HepG2 (cell line): ENCODE measurements around the gene RNF208. TPM values are rescaled to one million over a fixed set of nuclear protein-coding genes. Genes with fewer than 3 reads are reported as not detected.

Experiments used
- ATF4 ChIP-seq, 2 experiments: fragments of 450-650 bp in 1 of 2; sonication (generic) in 1 of 2; formaldehyde crosslinking; IDR thresholded peaks; 2 replicates each; pipeline versions ENCODE4 v1.5.0 to v1.8.0; 2020 to 2022; ENCODE audit warnings: mild to moderate bottlenecking in 1 of 2, missing genetic modification reagents in 1 of 2
- ATF7-NPFF ChIP-seq: sonication (generic); formaldehyde crosslinking; IDR thresholded peaks from 2 replicates; pipeline ENCODE4 v1.8.1; 2023; ENCODE audit warnings: mild to moderate bottlenecking, low read depth, missing genetic modification reagents, moderate library complexity
- BATF2 ChIP-seq: sonication (generic); formaldehyde crosslinking; IDR thresholded peaks from 2 replicates; pipeline ENCODE4 v1.8.0; 2022; ENCODE audit warnings: mild to moderate bottlenecking, missing genetic modification reagents, moderate library complexity
- CREM ChIP-seq, 2 experiments: sonication (generic) in 1 of 2; formaldehyde crosslinking in 1 of 2; IDR thresholded peaks; 2 replicates each; pipeline versions ENCODE4 v1.4.0 to v1.6.1; 2016 to 2020; ENCODE audit warnings: antibody characterized with exemption in 1 of 2, mild to moderate bottlenecking in 1 of 2, missing genetic modification reagents in 1 of 2
- ELF1 ChIP-seq: sonication (generic); formaldehyde crosslinking; IDR thresholded peaks from 2 replicates; pipeline ENCODE4 v1.4.0; 2020; ENCODE audit warnings: missing genetic modification reagents
- HIVEP1 ChIP-seq: sonication (generic); formaldehyde crosslinking; IDR thresholded peaks from 2 replicates; pipeline ENCODE4 v1.4.0; 2020; ENCODE audit warnings: mild to moderate bottlenecking, missing genetic modification reagents
- HNRNPH1 ChIP-seq: fragments of 200-400 bp; formaldehyde crosslinking; optimal IDR thresholded peaks from 2 replicates; pipeline ENCODE3; 2017; ENCODE audit warnings: mild to moderate bottlenecking, low read depth, low read length
- HNRNPL ChIP-seq: fragments of 200-400 bp; formaldehyde crosslinking; IDR thresholded peaks from 2 replicates; pipeline ENCODE4 v1.6.1; 2017; ENCODE audit warnings: mild to moderate bottlenecking, low read depth, low read length
- KDM2A ChIP-seq: sonication (generic); formaldehyde crosslinking; IDR thresholded peaks from 2 replicates; pipeline ENCODE4 v1.4.0; 2020; ENCODE audit warnings: low read depth, missing genetic modification reagents, borderline replicate concordance
- LRRFIP1 ChIP-seq: sonication (generic); formaldehyde crosslinking; conservative IDR thresholded peaks from 2 replicates; pipeline ENCODE4 v1.4.0; 2020; ENCODE audit warnings: missing genetic modification reagents
- NR2C2 ChIP-seq: sonication (generic); formaldehyde crosslinking; IDR thresholded peaks from 2 replicates; pipeline ENCODE4 v1.4.0; 2020; ENCODE audit warnings: missing genetic modification reagents, mild to moderate bottlenecking, moderate library complexity, borderline replicate concordance
- RAD21 ChIP-seq: fragments of 450-650 bp; formaldehyde crosslinking; IDR thresholded peaks from 2 replicates; pipeline ENCODE4 v1.5.0; 2020; ENCODE audit warnings: mild to moderate bottlenecking
- RXRB ChIP-seq: IDR thresholded peaks from 2 replicates; pipeline ENCODE4 v1.6.1; 2016; ENCODE audit warnings: borderline replicate concordance, missing genetic modification reagents, missing compliant biosample characterization
- YY1 ChIP-seq: IDR thresholded peaks from 2 replicates; pipeline ENCODE4 v1.6.1; 2011; ENCODE audit warnings: low read length, low read depth, moderate library complexity, mild to moderate bottlenecking; ENCODE audit not compliant: insufficient read depth, insufficient replicate concordance
- ZBTB20 ChIP-seq: sonication (generic); formaldehyde crosslinking; IDR thresholded peaks from 2 replicates; pipeline ENCODE4 v1.8.1; 2023; ENCODE audit warnings: missing genetic modification reagents, low read depth, mild to moderate bottlenecking, borderline replicate concordance
- ZBTB38 ChIP-seq: sonication (generic); formaldehyde crosslinking; IDR thresholded peaks from 2 replicates; pipeline ENCODE4 v1.5.1; 2020; ENCODE audit warnings: mild to moderate bottlenecking, missing genetic modification reagents
- ZFY ChIP-seq: sonication (generic); formaldehyde crosslinking; IDR thresholded peaks from 2 replicates; pipeline ENCODE4 v1.4.0; 2020; ENCODE audit warnings: missing genetic modification reagents
- ZGPAT ChIP-seq: IDR thresholded peaks from 2 replicates; pipeline ENCODE4 v1.6.1; 2016; ENCODE audit warnings: mild to moderate bottlenecking
- ZNF263 ChIP-seq: sonication (generic); formaldehyde crosslinking; IDR thresholded peaks from 2 replicates; pipeline ENCODE4 v1.4.0; 2020; ENCODE audit warnings: missing genetic modification reagents
- ZNF562 ChIP-seq: sonication (generic); formaldehyde crosslinking; IDR thresholded peaks from 2 replicates; pipeline ENCODE4 v1.8.0; 2022; ENCODE audit warnings: missing genetic modification reagents, borderline replicate concordance
- ZNF619 ChIP-seq: sonication (generic); formaldehyde crosslinking; IDR thresholded peaks from 2 replicates; pipeline ENCODE4 v1.4.0; 2020; ENCODE audit warnings: mild to moderate bottlenecking, missing genetic modification reagents
- polyA plus RNA-seq, 8 experiments: library from polyadenylated mRNA; depleted of rRNA in 3 of 8; stranded (reverse) in 7 of 8; unstranded in 1 of 8; fragments of >200 nt; fragmentation: Illumina TruSeq in 4 of 8; extraction: Trizol in 4 of 8; gene quantifications; 2 replicates each; pipeline versions ENCODE4 v1.2.1 to v1.2.3, GENCODE V29; 2011 to 2016; ENCODE audit warnings: low read depth in 4 of 8, missing spikeins in 1 of 8, mixed read lengths in 1 of 8; ENCODE audit not compliant: insufficient read depth in 1 of 8
- total RNA-seq, 5 experiments: library from RNA; depleted of rRNA; stranded (reverse); fragments of >200 nt; fragmentation: Illumina TruSeq; extraction: Trizol; gene quantifications; 2 replicates each; pipeline ENCODE4 v1.2.3, GENCODE V29; 2016; ENCODE audit warnings: low read depth in 1 of 5

The RNF208 gene
- total and polyA plus RNA-seq, 2 of the 13 experiments (the other 11 are each of a cell fraction or from before 2014, with no cell fraction given) = 1.6 to 2.1 TPM

GRCh38 chr9:137223078-137223970 lies 1.3 kb upstream of the RNF208 start (continued):
- TF ChIP-seq ATF7-NPFF (CRISPR knock-in tag) (peak; percentile 56; the same call in 1 of the 2 replicates), KDM2A (CRISPR knock-in tag) (peak; percentile 81), LRRFIP1 (CRISPR knock-in tag) (no peak), ZNF562 (CRISPR knock-in tag) (no peak), ZFY (CRISPR knock-in tag) (peak; percentile 62), HIVEP1 (CRISPR knock-in tag) (peak; percentile 53; the same call in 1 of the 2 replicates), ATF4 (CRISPR knock-in tag; IDR thresholded peaks at IDR 0.05) (no peak), ZGPAT (CRISPR knock-in tag) (peak; percentile 25; the same call in 1 of the 2 replicates), ZBTB20 (CRISPR knock-in tag) (0 out of 2 replicates have a peak, but pooled peaks have one; percentile 9), NR2C2 (peak; percentile 40; the same call in 1 of the 2 replicates), ZNF619 (CRISPR knock-in tag) (no peak; the same call in 1 of the 2 replicates), RAD21 (CRISPR knock-in tag) (peak; percentile 30; the same call in 1 of the 2 replicates), ZNF263 (CRISPR knock-in tag) (peak; percentile 11; the same call in 1 of the 2 replicates), CREM (IDR thresholded peaks at IDR 0.05) (peak; percentile 24; the same call in 1 of the 2 replicates), CREM (CRISPR knock-in tag; IDR thresholded peaks at IDR 0.05) (no peak), YY1 (peak; percentile 84), HNRNPH1 (no peak), RXRB (CRISPR knock-in tag) (peak; percentile 15; the same call in 1 of the 2 replicates), HNRNPL (0 out of 2 replicates have a peak, but pooled peaks have one; percentile 16), BATF2 (CRISPR knock-in tag) (0 out of 2 replicates have a peak, but pooled peaks have one; percentile 75), ELF1 (CRISPR knock-in tag) (peak; percentile 73), ZBTB38 (CRISPR knock-in tag) (no peak)
